OCI-LY3 (cell line): ENCODE measurements around the gene RNF4.

Source experiments
- H2AFZ ChIP-seq: fragments of 200-600, 300-600 bp; shearing (Covaris generic); 2 replicates; pipeline ENCODE4 v1.6.0; 2014; ENCODE audit warnings: antibody characterized with exemption, low read depth, low read length
- H3K27ac ChIP-seq: fragments of 200-600, 300-600 bp; sonication (generic); 2 replicates; pipeline ENCODE4 v1.5.1; 2014; ENCODE audit warnings: mild to moderate bottlenecking, low read length, moderate library complexity, mixed read lengths
- H3K27me3 ChIP-seq: fragments of 200-600, 300-600 bp; sonication (generic); 2 replicates; pipeline ENCODE4 v1.6.1; 2014; ENCODE audit warnings: low read depth, low read length, mixed read lengths
- H3K36me3 ChIP-seq: fragments of 200-600, 300-600 bp; sonication (generic); replicated peaks from 2 replicates; pipeline ENCODE3; 2014; ENCODE audit warnings: low read depth, low read length, mixed read lengths
- H3K4me1 ChIP-seq: fragments of 300-600, 200-600 bp; sonication (generic); 2 replicates; pipeline ENCODE4 v1.6.1; 2014; ENCODE audit warnings: low read length, mixed read lengths
- H3K4me2 ChIP-seq: fragments of 200-600, 300-600 bp; sonication (generic); 2 replicates; pipeline ENCODE4 v1.6.1; 2014; ENCODE audit warnings: low read length, mixed read lengths
- H3K4me3 ChIP-seq: fragments of 300-600, 200-600 bp; sonication (generic); 2 replicates; pipeline ENCODE4 v1.5.1; 2014; ENCODE audit warnings: antibody characterized with exemption, mild to moderate bottlenecking, low read length, moderate library complexity
- H3K79me2 ChIP-seq: fragments of 300-600, 200-600 bp; shearing (Covaris generic); 2 replicates; pipeline ENCODE4 v1.6.1; 2014; ENCODE audit warnings: mild to moderate bottlenecking, low read length, mixed read lengths
- H3K9ac ChIP-seq: fragments of 300-600, 200-600 bp; shearing (Covaris generic); 2 replicates; pipeline ENCODE4 v1.6.0; 2014; ENCODE audit warnings: mild to moderate bottlenecking, low read length, moderate library complexity
- H3K9me3 ChIP-seq: fragments of 200-600, 300-600 bp; shearing (Covaris generic); 2 replicates; pipeline ENCODE4 v1.6.1; 2014; ENCODE audit warnings: low read length, mixed read lengths; ENCODE audit not compliant: insufficient read depth
- H4K20me1 ChIP-seq: fragments of 200-600, 300-600 bp; sonication (generic); 2 replicates; pipeline ENCODE4 v1.6.1; 2016; ENCODE audit warnings: low read length, mixed read lengths; ENCODE audit not compliant: insufficient read depth
- EZH2phosphoT487 ChIP-seq: fragments of 200-600 bp; shearing (Covaris generic); IDR thresholded peaks from 2 replicates; pipeline ENCODE4 v1.6.1; 2018; ENCODE audit warnings: antibody characterized with exemption, mixed run types, low read depth
- TF ChIP-seq, protein P1 (sequence below): fragments of 200-600, 300-600 bp; sonication (generic); IDR thresholded peaks from 2 replicates; pipeline ENCODE4 v1.5.1; 2014; ENCODE audit warnings: antibody characterized with exemption, low read length, low read depth

Gene RNF4

DNA sequence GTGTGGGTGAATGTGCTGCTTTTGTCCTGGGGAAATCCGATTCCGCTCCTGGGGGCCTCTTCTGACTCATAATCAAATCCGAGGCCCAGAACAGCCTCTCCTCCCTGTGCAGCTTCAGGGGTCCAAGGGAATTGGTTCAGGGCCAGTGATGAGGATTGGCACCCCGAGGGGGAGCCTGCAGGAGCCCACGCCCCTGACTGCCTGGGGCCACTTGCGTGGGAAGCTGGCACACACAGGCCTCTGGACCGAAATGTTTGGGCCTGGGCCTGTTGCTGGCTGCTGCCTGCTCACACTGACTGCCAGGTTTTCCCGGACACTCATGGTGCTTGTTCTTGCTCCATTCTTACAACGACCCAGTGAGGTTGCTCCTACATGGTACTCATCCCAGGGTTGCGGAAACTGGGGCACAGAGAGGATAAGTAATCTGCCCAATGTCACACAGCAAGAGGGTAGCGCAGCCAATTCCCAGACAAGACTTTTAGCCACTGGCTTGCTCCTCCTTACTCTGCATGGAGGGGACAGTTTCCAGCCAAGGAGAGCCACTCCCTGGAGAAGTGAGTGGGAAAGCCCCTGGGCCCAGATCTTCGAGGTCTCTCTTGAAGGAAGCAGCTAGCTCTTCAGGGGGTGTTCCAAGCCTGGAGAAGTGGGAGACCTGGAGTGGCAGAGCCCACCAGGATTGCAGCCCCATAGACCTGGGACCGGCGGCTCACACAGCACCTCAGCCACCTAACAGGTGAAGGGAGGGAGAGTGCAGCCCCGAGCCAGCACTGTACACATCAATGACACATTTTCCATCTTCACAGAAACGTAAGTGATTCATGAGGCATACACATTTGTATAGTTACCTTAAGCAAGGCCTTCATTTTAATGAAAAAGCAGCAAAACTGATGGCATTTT, 29.8 kb upstream of the RNF4 start:
- Histone ChIP-seq H3K27ac (no peak overlapping the region), H3K4me1 (peaks cover 10% of the 10 kb centered on the region; the same call in 1 of the 2 replicates), H2AFZ (no peak overlapping the region), H3K36me3 (no peaks in the 10 kb centered on the region), H3K27me3 (no peaks in the 10 kb centered on the region), H3K9ac (no peak overlapping the region), H3K9me3 (no peaks in the 10 kb centered on the region), H4K20me1 (no peaks in the 10 kb centered on the region), H3K4me3 (no peak overlapping the region), H3K79me2 (no peaks in the 10 kb centered on the region), H3K4me2 (no peak overlapping the region)
- no peak for TF ChIP-seq EZH2phosphoT487
- TF ChIP-seq, protein P1, sequence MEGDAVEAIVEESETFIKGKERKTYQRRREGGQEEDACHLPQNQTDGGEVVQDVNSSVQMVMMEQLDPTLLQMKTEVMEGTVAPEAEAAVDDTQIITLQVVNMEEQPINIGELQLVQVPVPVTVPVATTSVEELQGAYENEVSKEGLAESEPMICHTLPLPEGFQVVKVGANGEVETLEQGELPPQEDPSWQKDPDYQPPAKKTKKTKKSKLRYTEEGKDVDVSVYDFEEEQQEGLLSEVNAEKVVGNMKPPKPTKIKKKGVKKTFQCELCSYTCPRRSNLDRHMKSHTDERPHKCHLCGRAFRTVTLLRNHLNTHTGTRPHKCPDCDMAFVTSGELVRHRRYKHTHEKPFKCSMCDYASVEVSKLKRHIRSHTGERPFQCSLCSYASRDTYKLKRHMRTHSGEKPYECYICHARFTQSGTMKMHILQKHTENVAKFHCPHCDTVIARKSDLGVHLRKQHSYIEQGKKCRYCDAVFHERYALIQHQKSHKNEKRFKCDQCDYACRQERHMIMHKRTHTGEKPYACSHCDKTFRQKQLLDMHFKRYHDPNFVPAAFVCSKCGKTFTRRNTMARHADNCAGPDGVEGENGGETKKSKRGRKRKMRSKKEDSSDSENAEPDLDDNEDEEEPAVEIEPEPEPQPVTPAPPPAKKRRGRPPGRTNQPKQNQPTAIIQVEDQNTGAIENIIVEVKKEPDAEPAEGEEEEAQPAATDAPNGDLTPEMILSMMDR: no peak

DNA sequence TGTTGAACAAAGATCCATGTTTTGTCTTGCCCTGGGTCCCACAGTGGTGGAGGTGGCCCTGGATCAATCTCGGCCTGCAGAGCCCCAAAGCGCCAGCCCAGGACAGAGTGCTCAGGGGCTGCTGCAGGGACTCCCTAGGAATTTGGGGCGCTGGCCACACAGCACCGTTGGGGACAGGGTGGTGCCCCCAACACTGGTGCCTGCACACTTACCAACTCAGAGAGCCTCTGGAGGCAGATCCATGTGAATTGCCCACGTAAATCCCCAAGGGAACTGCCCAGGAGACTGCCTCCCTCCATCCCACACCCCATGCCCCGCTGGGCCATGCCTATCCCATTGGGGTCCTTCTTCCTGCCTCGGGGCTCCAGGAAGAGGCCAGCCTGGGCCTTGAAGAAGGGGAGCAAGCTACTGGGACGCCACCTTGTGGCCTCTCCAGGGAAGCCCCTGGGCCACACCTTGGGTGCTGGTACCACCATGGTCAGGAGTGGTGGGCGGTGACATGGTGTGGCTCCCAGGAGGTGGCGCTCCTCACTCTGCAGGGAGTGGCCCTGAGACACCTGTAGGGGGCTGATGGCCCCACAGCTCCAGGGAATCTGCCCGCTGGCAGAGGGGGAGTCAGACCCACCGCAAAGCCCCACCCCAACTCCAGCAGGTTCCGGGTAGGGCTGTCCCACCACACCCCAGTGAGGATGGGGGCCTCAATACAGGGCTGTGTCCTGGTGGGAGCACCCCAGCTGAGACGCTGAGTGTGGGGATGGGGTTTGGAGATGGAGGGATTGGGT, 27.3 kb upstream of the RNF4 start:
- H3K9me3 ChIP-seq: no peaks in the 10 kb centered on the region
- peak overlapping the region; percentile 99 for H2AFZ ChIP-seq
- no peaks in the 10 kb centered on the region for H3K36me3 ChIP-seq
- peak overlapping the region; percentile 69 for H3K9ac ChIP-seq
- no peaks in the 10 kb centered on the region for H3K79me2 ChIP-seq
- H3K4me1 ChIP-seq: peaks cover 10% of the 10 kb centered on the region; the same call in 1 of the 2 replicates
- peak overlapping the region; percentile 73 for H3K4me3 ChIP-seq
- TF ChIP-seq, protein P1: peak; percentile 96
- TF ChIP-seq EZH2phosphoT487: no peak
- H3K4me2 ChIP-seq: peak overlapping the region; percentile 84
- H4K20me1 ChIP-seq: no peaks in the 10 kb centered on the region
- H3K27ac ChIP-seq: no peak overlapping the region
- no peaks in the 10 kb centered on the region for H3K27me3 ChIP-seq

DNA sequence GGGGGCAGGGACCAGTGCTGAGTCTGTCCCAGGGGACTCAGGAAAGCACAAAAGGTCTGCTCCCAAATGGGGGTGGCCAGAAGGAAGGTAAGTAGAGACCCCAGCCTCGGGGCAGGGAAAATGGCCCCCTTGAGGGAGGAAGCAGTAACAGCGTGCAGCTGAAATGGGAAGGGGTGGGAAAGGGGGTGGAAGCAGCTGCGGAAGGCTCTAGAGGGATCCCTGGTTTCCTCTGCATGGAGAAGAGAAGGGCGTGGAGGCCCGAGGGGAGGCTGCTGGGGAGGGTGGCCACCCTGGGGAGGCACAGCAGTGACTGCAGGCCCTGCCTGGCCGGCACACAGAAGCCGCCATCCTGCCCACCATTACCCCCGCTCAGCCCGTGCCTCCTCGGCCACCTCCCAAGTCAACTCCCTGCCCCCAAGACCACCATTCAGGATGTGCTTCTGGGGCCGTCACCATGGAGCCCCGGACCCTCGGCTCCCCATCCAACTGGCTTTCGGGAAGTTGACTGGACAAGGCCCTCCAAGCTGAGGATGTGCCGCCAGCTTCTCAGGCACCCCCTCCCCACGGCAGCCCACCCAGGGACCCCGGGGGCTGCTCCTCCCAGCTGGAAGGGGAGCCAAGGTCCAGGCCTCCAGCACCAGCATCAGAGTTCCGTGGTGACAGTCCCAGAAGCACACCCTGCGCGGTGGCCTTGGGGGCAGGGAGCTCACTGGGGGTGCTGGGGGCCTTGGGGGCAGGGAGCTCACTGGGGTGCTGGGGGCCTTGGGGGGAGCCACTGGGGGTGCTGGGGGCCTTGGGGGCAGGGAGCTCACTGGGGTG, 26.5 kb upstream of the RNF4 start:
- peaks cover 10% of the 10 kb centered on the region; the same call in 1 of the 2 replicates for H3K4me1 ChIP-seq
- H3K27me3 ChIP-seq: no peaks in the 10 kb centered on the region
- H3K9ac ChIP-seq: peak overlapping the region; percentile 69; the same call in 1 of the 2 replicates
- TF ChIP-seq, protein P1: no peak
- no peak for TF ChIP-seq EZH2phosphoT487
- no peaks in the 10 kb centered on the region for H4K20me1 ChIP-seq
- no peaks in the 10 kb centered on the region for H3K36me3 ChIP-seq
- no peaks in the 10 kb centered on the region for H3K79me2 ChIP-seq
- H2AFZ ChIP-seq: peak overlapping the region; percentile 99
- H3K9me3 ChIP-seq: no peaks in the 10 kb centered on the region
- peak overlapping the region; percentile 84 for H3K4me2 ChIP-seq
- H3K27ac ChIP-seq: no peak overlapping the region
- H3K4me3 ChIP-seq: peak overlapping the region; percentile 73
